ENCODE measurements around the gene IL12RB2.

The IL12RB2 gene

DNA sequence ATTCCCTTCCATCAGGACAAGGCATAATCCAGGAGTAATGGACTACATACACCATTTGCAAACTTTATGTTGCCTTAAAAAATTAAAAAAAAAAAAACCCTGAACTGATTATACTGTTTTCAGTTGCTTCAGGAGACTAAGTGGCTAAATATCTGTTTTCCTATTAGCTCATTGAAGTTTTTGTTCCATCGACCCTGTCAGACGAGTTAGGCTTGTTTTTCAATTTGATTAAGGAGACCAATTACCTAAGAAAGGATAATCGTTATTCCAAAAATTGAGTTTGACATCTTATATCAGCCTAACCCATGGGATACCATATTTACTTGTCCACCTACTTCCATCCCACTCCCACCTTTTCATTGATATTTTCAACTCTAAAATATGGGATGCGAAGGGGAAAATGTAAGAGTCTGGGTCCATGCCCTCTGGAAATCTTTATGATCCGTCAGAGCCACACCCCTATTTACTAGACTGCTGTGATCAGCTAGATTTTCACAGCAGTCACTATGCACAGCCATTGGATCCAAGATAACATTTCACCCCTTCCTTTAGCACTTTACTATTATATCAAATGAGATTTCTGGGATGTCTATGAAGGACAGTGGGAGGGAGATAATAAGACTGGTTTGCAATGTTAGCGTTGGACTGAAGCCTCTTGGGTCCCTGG, 41.0 kb downstream of the IL12RB2 start:
- DNase-seq = no peak

DNA sequence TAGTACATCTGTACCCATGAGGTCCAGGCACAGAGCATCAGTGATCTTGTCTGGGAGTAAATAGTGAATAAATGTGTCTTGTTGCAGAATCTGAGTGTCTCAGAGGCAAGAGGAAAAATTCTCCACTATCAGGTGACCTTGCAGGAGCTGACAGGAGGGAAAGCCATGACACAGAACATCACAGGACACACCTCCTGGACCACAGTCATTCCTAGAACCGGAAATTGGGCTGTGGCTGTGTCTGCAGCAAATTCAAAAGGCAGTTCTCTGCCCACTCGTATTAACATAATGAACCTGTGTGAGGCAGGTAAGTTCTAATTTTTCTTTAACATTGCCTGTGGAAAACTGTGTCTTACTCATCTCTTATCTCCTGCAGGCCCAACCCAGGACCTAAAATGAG, 43.1 kb downstream of the IL12RB2 start:
- no peak for DNase-seq

DNA sequence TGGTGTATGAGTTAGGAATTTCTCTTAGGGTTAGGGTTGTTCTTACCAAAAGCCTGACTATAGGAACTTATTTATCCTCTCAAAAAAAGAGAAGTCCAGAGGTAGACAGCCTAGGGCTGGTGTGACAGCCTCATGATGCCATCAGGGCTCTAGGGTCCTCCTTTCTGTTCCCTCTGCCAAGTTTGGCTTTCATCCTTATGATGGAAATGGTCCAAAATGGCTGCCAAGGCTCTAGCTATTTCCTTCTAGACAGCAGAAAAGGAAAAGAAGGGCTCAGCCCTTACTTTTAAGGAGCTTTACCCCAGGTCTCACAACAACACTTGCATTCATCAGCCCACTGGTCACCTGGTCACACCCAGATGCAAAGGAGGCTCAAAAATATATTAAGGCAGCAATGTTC, 44.5 kb downstream of the IL12RB2 start:
- no peak for DNase-seq

DNA sequence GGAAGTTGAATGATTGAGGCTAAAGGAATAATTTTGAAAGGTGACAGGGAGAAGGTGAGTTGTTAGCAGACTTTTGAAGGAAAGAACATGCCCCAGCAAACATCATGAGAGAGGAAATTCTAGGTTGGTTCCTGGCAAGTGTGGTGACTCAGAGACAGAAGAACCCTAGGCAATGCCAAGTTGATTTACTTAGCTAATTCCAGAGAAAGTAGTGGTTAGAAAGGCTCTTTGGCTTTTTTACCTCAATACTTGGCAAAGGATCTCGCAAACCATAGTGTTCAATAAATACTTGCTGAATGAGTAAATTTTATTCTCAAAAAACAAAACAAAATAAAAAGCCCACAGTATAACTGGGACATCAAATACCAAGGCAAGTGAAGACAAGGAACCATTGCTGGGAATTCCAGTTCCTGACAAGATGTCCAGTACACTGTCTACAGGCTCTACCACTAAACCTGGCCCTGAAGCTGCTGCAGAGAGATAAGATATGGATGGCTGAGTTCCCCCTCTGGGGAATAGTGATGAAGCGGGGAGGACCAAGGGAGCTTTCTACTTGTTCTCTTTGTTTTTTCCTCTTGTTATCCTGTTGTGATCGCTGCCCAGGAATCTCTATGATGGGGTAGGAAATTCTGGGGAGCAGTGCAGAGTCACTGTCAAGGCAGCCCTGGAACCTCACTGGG, 48.2 kb downstream of the IL12RB2 start:
- DNase-seq = no peak

DNA sequence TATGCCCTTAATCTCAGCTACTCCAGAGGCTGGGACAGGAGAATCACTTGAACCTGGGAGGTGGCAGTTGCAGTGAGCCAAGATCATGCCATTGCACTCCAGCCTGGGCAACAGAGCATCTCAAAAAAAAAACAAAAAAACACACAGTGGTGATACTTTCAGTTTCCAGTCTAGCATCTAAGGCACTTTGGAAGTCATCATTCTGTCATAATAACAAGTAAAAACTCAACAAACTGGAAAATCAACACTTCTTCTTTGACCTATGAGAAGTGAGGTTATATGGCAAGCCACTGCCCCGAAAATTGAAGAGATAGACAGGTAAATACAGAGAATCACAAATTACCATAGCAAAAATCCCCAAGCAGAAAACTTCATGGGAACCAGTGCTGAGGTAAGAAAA, 51.9 kb downstream of the IL12RB2 start:
- DNase-seq = no peak

DNA sequence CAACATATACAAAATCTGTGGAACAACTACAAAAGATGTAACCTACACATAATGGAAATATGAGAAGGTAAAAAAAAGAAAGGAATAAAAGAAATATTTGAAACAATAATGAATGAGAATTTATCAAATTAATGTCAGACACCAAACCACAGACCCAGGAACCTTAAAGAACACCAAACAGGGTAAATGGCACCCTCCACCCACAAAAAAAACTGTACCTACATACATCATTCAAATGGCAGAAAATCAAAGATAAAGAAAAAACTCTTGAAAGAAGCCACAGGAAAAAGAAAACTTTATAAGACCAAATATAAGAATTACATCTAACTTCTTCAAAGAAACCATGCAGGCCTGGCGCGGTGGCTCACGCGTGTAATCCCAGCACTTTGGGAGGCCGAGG, 54.0 kb downstream of the IL12RB2 start:
- no peak for DNase-seq

DNA sequence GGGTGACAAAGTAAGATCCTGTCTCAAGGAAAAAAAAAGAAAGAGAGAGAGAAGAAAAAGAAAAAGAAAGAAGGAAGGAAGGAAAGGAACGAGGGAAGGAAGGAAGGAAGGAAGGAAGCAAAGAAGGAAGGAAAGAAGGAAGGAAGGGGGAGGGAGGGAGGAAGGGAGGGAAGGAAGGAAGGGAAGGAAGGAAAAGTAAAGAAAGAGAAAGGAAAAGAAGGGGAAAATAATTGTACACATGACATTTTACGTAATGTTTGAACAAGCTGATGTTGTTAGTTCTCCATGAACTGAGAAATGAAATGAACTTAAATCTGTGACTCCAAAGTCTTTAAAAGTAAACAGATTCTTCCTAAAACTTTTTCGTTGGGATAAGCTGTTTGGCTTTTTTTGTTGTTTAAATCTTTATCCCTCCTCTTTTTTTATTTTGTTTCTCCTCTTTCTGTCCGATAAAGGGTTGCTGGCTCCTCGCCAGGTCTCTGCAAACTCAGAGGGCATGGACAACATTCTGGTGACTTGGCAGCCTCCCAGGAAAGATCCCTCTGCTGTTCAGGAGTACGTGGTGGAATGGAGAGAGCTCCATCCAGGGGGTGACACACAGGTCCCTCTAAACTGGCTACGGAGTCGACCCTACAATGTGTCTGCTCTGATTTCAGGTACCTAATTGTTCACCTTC, 59.8 kb downstream of the IL12RB2 start:
- peak; percentile 39 for DNase-seq

DNA sequence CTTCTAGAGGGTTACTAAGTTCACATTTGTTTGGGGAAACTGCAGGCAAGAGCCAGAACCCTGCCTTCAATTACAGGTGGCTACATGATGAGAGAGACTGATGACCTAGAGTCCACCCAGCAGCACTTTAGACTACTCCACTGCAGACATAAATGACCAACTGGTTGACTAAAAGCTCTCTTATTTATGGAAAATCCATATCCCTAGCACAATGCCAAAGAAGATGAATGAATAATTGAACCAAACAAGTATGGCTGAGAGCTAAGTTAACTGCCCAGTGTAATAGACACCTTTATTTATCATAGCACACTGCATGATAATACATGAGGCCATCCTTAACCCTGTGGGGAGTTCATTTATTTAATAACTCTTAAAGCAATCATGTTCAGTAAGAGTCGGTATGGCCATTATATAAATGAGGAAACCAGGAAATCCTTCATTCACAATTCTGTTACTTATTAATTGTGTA, 60.4 kb downstream of the IL12RB2 start:
- no peak for DNase-seq

DNA sequence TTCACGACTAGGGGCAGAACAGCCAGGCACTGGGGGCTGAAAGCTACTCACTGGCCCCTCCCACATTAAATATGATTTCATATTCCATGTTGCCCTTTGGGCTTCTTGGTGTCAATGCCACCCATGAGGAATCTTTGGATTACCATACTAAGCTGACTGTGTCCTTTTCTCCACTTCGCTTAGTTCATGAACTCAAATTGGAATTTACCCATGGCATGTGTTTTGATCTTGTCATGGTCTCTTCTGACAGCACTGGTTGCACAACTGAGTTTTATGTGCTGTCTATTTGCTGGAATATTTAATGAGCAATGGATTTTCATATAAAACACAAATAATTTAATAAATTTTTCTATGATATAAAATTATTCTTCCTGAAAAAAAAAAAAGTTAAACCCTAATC, 63.4 kb downstream of the IL12RB2 start:
- DNase-seq = no peak

DNA sequence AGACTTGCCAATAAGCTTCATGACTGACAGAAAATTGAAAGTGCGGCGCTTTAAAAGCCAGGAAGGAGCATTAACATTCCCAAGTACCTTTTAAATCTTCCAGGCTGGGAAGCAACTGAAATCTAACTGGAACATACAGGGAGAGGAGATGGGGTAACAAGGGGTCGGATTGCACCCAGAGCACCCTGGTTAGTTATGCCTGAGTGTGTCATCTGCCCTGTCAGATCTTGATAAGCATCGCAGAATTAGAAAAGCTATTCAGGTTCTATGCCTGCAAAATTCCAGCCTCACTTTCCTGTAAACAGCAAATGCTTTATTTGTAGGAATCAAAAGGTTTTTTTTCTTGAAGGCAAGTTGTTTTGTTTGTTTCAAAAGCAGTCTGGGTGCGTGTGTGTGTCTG, 64.0 kb downstream of the IL12RB2 start:
- no peak for DNase-seq

DNA sequence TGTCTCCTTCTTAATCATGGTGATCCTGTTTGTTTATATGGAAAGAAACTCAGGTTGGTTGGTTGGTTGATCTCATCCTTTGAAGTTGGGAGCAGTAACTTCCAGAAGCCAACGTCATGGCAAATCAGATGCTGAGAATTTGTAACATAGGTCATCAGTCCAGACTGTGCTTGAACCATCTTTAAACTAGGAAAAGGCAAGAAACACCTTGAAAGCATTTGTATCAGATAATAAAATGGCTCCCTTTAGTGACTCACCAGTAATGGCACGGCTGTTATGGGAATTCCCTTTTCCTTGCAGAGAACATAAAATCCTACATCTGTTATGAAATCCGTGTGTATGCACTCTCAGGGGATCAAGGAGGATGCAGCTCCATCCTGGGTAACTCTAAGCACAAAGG, 64.5 kb downstream of the IL12RB2 start:
- DNase-seq = no peak

DNA sequence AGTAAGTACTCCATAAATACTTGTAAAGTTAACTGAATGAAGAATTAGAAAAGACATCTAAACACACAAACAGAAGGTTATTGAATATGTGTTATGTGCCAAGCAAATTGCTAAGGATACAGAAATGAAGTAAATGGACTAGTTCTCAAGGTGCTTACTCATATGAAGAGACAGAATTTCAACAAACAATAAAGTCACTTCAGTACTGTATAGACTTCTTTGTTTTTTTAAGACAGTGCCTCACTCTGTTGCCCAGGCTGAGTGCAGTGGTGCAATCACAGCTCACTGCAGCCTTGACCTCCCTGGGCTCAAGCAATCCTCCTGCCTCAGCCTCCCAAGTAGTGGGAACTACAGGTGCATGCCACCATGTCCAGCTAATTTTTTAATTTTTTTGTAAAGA, 65.2 kb downstream of the IL12RB2 start:
- no peak for DNase-seq

DNA sequence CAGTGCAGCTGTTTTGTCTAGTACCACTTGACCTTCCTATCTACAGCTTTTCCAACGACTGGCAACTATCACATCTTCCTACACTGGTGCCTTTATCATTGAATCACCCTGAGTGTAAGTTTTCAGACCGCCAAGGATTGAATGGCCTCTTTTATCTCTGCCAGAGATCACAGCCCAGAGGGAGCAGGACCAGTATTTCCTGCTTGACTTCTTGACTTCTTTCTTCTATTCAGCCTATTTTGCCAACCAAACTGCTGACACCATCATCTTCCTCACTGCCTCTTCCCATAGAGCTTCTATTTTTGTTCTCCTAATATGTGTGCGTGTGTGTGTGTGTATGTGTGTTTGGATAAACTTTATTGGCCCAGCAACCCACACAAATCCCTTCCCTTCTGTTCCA, 68.7 kb downstream of the IL12RB2 start:
- DNase-seq = peak; percentile 54

DNA sequence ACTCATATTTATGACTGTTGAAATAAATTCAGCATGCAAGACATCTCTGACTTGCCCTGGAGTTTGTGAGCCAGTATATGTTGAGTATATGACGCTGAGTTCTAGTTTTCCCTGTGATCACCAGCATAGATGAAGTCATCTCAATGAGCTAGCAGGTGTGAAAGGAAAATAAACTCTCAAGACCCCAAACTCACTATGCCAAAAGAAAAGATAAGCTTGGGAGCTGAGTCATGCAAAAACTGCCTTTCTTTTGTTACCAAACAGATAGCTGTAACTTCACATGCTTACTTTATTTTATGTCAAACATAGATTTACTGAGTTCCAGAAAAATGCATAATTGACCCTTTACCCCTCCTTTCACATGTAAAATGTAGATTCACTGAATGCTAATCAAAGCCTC, 69.6 kb downstream of the IL12RB2 start:
- DNase-seq = no peak

DNA sequence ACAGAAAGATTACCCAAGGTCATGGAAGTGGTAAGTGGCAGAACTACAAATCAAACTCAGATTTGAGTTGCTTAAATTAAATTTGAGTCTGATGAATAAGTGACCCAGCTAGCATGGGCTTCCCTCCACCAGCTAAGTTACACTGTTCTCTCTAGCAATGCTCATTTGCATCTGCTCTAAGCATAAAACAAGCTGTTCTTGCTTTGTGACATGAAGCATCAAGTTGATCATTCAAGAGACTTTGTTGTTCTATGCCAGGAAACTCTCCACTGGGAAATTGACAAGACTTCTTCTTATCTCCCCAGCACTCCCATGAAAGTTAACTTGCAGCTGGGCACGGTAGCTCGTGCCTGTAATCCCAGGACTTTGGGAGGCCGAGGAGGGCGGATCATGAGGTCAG, 73.5 kb downstream of the IL12RB2 start:
- no peak for DNase-seq

DNA sequence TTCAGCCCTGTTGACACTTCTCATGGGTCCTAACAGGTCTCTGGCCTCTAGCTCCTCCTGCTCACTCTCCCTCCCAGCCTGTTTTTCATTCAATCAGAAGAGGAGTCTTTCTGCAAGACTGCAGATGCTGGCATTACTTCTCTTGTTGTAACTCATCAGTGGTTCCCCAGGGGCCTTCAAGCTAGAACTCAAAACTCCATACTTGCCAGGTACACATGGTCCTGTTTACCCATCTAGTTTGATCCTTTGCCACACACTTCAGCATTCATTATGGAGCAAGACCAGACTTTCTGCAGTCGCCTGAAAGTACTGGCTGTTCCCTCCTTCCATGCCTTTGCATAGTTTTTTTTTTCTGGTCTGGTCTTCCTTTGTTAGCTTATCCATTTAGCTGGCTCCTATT, 74.6 kb downstream of the IL12RB2 start:
- no peak for DNase-seq

DNA sequence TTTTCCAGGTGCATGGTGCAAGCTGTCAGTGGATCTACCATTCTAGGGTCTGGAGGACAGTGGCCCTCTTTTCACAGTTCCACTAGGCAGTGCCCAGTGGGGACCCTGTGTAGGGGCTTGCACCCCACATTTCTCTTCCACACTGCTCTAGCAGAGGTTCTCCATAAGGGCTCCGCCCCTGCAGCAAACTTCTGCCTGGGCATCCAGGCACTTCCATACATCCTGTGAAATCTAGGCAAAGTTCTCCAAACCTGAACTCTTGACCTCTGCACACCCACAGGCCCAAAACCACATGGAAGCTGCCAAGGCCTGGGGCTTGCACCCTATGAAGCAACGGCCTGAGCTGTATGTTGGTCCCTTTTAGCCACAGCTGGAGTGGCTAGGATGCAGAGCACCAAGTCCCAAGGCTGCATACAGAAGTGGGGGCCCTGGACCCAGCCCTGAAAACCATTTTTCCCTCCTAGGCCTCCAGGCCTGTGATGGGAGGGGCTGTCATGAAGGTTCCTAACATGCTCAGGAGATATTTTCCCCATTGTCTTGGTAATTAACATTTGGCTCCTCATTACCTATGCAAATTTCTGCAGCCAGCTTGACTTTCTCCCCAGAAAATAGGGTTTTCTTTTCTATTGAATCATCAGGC, 76.4 kb downstream of the IL12RB2 start:
- no peak for DNase-seq

DNA sequence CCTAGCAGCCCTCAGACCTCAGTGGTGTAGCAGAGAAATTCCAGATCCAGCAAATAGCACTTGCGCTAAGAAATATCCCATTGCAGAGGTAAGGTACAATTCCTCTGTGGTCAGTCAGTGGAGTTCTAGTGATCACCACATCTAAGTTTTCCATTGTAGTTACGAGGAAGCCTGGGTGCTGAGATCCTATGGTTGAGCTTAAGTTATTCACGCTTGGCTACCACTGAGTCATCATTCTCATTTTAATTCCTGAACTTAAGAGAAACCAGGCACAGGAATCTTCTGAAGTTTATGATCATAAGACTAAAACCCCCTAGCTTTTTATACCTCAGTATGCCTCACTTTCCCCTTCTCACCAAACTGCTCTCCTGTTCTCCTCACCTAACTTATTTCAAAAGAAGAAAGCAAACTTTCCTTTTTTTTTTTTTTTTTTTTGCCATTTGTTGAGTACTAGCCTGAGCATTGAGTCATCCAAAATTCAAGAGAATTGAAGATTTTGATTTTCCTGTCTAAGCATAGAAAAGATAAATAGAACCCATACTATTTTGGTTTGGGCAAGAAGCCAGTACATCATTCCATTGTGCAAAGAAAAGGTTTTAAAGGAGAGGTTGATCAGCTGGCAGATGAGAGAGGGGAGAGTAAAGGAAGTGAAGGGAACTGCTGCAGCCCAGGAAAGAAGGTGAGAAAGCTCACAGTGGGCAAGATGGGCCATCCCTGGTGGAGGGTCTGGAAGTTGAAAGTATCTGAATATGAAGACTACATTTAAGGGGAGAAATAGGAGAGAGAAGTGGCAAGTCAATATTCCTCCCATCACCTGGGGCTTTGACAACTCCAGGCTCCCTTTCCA, 82.6 kb downstream of the IL12RB2 start:
- no peak for DNase-seq

DNA sequence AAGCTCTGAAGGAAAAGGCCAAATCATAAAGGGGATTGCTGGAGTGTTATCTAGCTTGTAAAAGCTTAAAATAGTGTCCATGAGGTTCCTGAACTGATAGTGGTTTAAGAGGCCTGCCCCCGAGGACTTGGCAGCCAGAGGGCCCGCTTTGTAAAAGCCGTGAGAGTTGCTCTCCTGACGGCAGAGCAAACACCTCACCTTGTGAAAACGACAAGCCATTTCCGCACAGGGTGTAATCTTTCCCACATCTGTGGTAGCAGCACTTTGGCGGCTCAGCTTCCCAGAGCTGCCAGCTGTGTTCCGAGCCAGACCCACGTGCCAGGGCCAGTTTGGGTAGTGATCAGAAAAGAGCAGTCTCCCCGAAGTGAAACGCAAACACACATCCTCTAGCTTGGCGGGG, 85.6 kb downstream of the IL12RB2 start:
- no peak for DNase-seq

DNA sequence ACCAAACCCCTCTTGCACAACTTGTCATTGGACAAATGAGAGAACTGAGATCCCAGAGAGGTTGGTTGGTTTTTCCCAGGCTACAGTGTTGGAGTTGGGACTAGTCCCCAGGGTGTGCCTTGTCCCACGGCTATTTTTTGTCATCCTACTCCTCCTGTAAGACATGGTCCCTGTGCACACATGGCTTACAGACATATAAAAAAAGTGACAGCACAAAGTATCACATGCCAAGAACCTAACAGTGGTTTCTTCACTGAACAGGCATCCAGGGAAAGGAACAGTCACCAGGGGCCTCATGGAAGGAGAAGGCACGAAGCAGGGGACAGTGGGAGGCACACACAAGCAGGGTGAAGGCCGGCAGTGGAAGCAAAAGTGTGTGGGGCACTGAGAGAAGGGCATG, 86.1 kb downstream of the IL12RB2 start:
- DNase-seq = no peak

DNA sequence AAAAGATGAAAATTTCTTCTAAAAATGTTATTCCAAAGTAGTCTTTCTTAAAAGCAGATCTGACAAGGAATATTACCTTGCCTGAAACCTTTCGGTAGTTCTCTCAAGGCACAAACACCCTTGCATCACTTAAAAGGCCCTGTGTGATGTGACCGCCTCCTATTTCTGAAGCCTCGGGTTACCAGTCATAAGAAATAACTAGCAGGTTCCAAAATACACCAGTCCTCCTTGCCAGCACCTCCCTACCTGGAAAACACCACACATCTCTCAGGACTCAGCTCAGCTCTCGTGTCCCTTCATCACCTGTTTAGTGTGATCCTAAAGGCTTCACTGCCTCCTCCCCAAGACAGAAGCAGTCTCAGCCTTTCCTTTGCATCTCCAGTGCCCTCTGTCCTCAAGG, 86.9 kb downstream of the IL12RB2 start:
- DNase-seq = no peak

DNA sequence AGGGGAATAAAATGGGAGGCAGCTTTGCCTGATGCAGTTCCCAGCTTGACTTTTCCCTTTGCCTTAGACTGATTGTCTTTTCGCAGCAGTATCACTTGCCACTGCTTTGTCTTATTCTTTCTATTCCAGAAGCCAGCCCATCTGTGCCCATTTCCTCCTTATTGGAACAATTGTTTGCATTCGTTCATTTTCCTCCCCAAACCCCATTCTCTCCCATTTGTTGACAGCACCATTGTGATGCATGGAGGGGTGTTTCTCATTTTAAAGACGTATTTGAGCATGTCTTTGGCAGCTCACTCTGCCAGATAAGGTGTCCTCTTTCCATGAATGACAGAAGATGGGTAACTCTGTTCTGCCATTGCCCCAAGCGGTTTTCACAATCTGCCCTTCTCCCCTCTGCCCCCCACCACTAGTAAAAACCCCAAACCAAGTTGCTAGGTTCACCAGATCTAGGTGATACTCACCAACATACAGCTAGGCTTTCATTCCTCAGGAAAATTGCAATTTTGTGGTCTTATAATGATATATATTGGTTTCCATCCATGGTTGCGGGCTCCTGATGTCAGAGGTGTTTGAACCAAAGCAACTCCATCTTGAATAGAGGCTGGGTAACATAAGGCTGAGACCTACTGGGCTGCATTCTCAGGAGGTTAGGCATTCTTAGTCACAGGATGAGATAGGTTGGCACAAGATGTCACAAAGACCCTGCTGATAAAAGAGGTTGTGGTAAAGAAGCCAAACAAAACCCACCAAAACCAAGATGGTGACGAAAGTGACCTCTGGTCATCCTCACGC, 91.7 kb downstream of the IL12RB2 start:
- no peak for DNase-seq

Measured in DMS153 (cell line).